ENCODE results near the gene ZNF626.
"Not testable (repeated sequence)": the region's sequence is repeated elsewhere in the genome, so short reads cannot be mapped to it uniquely, and the experiment has no call there.

Gene ZNF626

GRCh38 chr19:20661150-20661819 is at the start of gene ZNF626:
TSS of gene ZNF626 (minus strand) at chr19:20661571. CDS start at chr19:20661446, 125 bp downstream.
- DNase-seq = no peak

DNA sequence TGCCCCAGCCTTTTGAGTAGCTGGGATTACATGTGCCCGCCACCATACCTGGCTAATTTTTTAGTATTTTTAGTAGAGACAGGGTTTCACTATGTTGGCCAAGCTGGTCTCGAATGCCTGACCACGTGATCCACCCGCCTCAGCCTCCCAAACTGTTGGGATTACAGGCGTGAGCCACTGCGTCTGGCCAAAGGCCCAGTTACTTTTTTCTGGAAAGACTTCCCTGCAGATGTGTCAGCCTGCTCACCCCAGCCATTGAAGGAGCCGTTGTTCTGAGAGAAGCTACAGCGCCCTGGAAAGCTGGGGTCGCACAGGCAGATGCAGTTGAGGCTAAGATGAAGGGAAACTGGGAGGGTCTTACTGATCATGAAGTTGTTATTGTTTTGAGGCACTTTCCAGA is 7.9 kb upstream of the ZNF626 start:
- no peak for DNase-seq

DNA sequence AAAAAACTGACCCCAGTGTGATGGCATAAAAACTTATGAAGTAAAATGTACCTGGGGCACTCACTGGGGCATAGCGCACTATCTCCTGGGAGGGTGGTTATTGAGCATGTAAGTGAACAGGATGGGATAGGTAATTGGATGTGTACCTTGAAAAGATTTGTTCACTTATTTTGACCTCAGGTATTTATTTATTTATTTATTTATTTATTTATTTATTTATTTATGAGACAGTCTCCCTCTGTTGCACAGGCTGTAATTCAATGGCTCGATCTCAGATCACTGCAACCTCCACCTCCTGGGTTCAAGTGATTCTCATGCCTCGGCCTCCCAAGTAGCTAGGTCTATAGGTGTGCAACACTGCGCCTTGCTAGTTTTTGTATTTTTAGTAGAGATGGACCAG is 5.9 kb upstream of the ZNF626 start:
- DNase-seq = no peak

GRCh38 chr19:20664901-20665781 is 3.8 kb upstream of the ZNF626 start:
- no peak for DNase-seq

- not testable (repeated sequence) for DNase-seq
Measured at GRCh38 chr19:20664475-20664874, 3.1 kb upstream of the ZNF626 start.

DNA sequence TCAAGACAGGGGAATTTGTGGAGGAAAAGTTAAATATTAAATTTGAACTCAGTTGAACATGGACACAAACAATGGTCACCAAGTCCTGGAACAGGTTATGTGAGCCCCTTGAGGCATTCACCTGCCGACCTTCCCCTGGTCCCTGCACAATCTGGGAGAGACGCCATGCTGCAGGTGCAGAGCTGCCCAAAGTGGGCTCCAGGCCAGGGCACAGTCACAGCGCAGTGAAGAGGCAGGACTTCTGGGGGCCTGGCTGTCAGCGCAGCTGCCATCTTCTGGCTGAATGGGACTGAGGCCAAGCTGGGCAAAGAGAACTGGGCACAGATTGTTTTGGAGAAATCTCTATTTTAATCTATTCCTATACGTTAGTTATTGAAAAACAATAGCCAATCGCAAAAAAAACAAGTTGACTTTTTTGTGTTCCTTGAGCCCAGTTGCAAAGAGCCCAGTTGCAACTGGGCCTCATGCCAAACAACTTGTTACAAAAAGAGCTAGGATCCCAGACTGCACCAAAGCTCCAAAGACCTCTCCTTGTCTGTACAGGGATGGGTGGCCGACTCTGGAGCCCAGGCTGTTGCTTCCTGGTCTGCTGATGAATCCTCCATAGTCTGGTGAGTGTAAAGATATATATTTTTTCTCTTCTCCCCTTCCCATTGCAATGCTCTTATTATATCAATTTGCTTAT is 1.2 kb upstream of the ZNF626 start:
- no peak for DNase-seq

GRCh38 chr19:20660473-20661140 is 764 bp downstream of the ZNF626 start:
- DNase-seq = no peak

GRCh38 chr19:20640545-20640944 is 20.8 kb downstream of the ZNF626 start:
- no peak for DNase-seq

GRCh38 chr19:20640023-20640422 is 21.3 kb downstream of the ZNF626 start:
- no peak for DNase-seq

- not testable (repeated sequence) for DNase-seq
Measured at GRCh38 chr19:20624560-20624959, 36.8 kb downstream of the ZNF626 start.

- no peak for DNase-seq
Measured at GRCh38 chr19:20616071-20616470, 45.3 kb downstream of the ZNF626 start.

DNA sequence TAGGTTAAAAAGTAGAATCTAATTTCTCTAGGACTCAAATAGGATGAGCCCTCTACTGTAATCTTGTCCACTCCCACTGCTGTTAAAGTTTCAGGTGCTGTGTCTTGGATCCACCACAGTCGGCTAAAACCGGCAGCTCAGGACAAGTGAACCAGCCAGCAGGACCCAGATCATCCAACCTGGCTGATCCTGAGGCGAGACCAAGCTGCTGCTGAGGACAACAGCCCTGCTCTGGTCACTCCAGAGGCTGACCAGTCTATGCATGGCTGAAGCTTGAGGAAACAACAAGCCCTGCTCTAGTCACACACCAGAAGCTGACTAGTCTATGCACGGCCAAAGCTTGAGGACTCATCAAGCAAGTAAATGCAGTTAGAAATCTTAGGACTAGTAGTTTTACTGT is 46.4 kb downstream of the ZNF626 start:
- not testable (repeated sequence) for DNase-seq

- DNase-seq = no peak
Measured at GRCh38 chr19:20612711-20613316, 48.6 kb downstream of the ZNF626 start.

GRCh38 chr19:20611866-20612265 is 49.5 kb downstream of the ZNF626 start:
- no peak for DNase-seq

- no peak for DNase-seq
Measured at GRCh38 chr19:20607943-20608342, 53.4 kb downstream of the ZNF626 start.
